GM23338 (cell line): ENCODE results near the gene CD48.

ENCODE experiments used
- EZH2 ChIP-seq: fragments of 200-600 bp; sonication (generic); IDR thresholded peaks from one replicate; pipeline ENCODE4 v1.8.0; 2017; ENCODE audit warnings: antibody characterized with exemption, mild to moderate bottlenecking, low read depth; ENCODE audit not compliant: unreplicated experiment
- EZH2phosphoT487 ChIP-seq: fragments of 200-600 bp; sonication (generic); IDR thresholded peaks from one replicate; pipeline ENCODE4 v1.8.1; 2018; ENCODE audit warnings: antibody characterized with exemption; ENCODE audit not compliant: unreplicated experiment
- NANOG ChIP-seq: IDR thresholded peaks from 2 replicates; pipeline ENCODE4 v1.6.1; 2016; ENCODE audit warnings: antibody characterized with exemption, borderline replicate concordance
- POLR2AphosphoS5 ChIP-seq: IDR thresholded peaks from 2 replicates; pipeline ENCODE4 v1.6.1; 2016; ENCODE audit warnings: antibody characterized with exemption, low read depth
- STAT1 ChIP-seq: IDR thresholded peaks from one replicate; pipeline ENCODE4 v1.6.1; 2016; ENCODE audit warnings: antibody characterized with exemption; ENCODE audit not compliant: unreplicated experiment
- TF ChIP-seq, protein P1 (sequence below), 2 experiments: fragments of 200-600 bp in 1 of 2; sonication (generic) in 1 of 2; conservative IDR thresholded peaks; 2 replicates each; pipeline versions ENCODE4 v1.5.1 to v1.6.1; 2016 to 2017; ENCODE audit warnings: antibody characterized with exemption in 2 of 2, low read depth in 2 of 2, mild to moderate bottlenecking in 2 of 2, moderate library complexity in 1 of 2
- TF ChIP-seq, protein P2 (sequence below): IDR thresholded peaks from one replicate; pipeline ENCODE4 v1.6.1; 2018; ENCODE audit warnings: antibody characterized with exemption; ENCODE audit not compliant: unreplicated experiment

DNA sequence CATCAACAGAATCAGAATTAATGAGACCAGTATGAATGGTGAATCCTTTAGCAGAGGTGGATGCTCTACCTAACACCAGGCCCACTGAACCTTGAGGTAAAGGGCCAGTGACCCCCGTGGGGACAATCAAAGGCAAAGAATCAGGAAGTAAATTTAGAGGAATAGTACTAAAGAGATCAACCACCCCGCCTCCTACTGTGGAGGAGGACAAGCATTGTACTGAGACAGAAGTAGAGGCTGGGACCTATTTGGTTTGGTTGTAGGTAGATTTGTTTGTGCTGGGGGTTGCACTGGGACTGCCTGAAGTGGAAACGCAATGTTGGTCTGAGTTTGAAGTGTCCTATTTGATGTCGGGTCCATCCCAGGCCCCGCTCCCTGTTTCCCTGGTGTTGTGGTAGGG, 9.5 kb downstream of the CD48 start:
- TF ChIP-seq, protein P1, sequence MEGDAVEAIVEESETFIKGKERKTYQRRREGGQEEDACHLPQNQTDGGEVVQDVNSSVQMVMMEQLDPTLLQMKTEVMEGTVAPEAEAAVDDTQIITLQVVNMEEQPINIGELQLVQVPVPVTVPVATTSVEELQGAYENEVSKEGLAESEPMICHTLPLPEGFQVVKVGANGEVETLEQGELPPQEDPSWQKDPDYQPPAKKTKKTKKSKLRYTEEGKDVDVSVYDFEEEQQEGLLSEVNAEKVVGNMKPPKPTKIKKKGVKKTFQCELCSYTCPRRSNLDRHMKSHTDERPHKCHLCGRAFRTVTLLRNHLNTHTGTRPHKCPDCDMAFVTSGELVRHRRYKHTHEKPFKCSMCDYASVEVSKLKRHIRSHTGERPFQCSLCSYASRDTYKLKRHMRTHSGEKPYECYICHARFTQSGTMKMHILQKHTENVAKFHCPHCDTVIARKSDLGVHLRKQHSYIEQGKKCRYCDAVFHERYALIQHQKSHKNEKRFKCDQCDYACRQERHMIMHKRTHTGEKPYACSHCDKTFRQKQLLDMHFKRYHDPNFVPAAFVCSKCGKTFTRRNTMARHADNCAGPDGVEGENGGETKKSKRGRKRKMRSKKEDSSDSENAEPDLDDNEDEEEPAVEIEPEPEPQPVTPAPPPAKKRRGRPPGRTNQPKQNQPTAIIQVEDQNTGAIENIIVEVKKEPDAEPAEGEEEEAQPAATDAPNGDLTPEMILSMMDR (conservative IDR thresholded peaks at IDR 0.05; ENCODE audit: low read depth in 2 of 2) = no peak
- TF ChIP-seq POLR2AphosphoS5 = no peak
- no peak for TF ChIP-seq EZH2
- TF ChIP-seq EZH2phosphoT487 = no peak
- no peak for TF ChIP-seq NANOG
- TF ChIP-seq STAT1 = no peak
- TF ChIP-seq, protein P2, sequence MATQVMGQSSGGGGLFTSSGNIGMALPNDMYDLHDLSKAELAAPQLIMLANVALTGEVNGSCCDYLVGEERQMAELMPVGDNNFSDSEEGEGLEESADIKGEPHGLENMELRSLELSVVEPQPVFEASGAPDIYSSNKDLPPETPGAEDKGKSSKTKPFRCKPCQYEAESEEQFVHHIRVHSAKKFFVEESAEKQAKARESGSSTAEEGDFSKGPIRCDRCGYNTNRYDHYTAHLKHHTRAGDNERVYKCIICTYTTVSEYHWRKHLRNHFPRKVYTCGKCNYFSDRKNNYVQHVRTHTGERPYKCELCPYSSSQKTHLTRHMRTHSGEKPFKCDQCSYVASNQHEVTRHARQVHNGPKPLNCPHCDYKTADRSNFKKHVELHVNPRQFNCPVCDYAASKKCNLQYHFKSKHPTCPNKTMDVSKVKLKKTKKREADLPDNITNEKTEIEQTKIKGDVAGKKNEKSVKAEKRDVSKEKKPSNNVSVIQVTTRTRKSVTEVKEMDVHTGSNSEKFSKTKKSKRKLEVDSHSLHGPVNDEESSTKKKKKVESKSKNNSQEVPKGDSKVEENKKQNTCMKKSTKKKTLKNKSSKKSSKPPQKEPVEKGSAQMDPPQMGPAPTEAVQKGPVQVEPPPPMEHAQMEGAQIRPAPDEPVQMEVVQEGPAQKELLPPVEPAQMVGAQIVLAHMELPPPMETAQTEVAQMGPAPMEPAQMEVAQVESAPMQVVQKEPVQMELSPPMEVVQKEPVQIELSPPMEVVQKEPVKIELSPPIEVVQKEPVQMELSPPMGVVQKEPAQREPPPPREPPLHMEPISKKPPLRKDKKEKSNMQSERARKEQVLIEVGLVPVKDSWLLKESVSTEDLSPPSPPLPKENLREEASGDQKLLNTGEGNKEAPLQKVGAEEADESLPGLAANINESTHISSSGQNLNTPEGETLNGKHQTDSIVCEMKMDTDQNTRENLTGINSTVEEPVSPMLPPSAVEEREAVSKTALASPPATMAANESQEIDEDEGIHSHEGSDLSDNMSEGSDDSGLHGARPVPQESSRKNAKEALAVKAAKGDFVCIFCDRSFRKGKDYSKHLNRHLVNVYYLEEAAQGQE = no peak
